ENCODE data around the gene ACSM3.
"Not testable (repeated sequence)": the region's sequence is repeated elsewhere in the genome, so short reads cannot be mapped to it uniquely, and the experiment has no call there.

Gene ACSM3

GRCh38 chr16:20760346-20760745, 3.5 kb upstream of the ACSM3 start:
- DNase-seq (ENCODE audit: low spot score) = no peak

- DNase-seq (ENCODE audit: low spot score) = no peak
These were observed 2.6 kb upstream of the ACSM3 start for GRCh38 chr16:20761175-20761574.

GRCh38 chr16:20762404-20763123, 1.2 kb upstream of the ACSM3 start:
- DNase-seq (ENCODE audit: low spot score) = no peak

- not testable (repeated sequence) for DNase-seq (ENCODE audit: low spot score)
These were observed 634 bp downstream of the ACSM3 start for GRCh38 chr16:20764448-20764847.

- no peak for DNase-seq (ENCODE audit: low spot score)
These were observed 1.9 kb downstream of the ACSM3 start for GRCh38 chr16:20765732-20766131.

- no peak for DNase-seq (ENCODE audit: low spot score)
These were observed 2.5 kb downstream of the ACSM3 start for GRCh38 chr16:20766294-20766693.

- DNase-seq (ENCODE audit: low spot score) = no peak
These were observed 3.8 kb downstream of the ACSM3 start for GRCh38 chr16:20767577-20767976.

GRCh38 chr16:20768121-20768520, 4.3 kb downstream of the ACSM3 start:
- DNase-seq (ENCODE audit: low spot score) = no peak

GRCh38 chr16:20768818-20769217, 5.0 kb downstream of the ACSM3 start:
- DNase-seq (ENCODE audit: low spot score) = no peak

- DNase-seq (ENCODE audit: low spot score) = no peak
These were observed 9.9 kb downstream of the ACSM3 start for GRCh38 chr16:20773679-20774078.

GRCh38 chr16:20774703-20775362, 11.0 kb downstream of the ACSM3 start:
- peak; percentile 68 for DNase-seq (ENCODE audit: low spot score)

- DNase-seq (ENCODE audit: low spot score) = no peak
These were observed 17.9 kb downstream of the ACSM3 start for GRCh38 chr16:20781697-20782096.

- DNase-seq (ENCODE audit: low spot score) = no peak
These were observed 18.7 kb downstream of the ACSM3 start for GRCh38 chr16:20782470-20782869.

- DNase-seq (ENCODE audit: low spot score) = no peak
These were observed 20.4 kb downstream of the ACSM3 start for GRCh38 chr16:20784204-20784603.

GRCh38 chr16:20789130-20789529, 25.3 kb downstream of the ACSM3 start:
- no peak for DNase-seq (ENCODE audit: low spot score)

GRCh38 chr16:20791923-20792612, 28.3 kb downstream of the ACSM3 start:
- no peak for DNase-seq (ENCODE audit: low spot score)

- DNase-seq (ENCODE audit: low spot score) = no peak
These were observed 34.5 kb downstream of the ACSM3 start for GRCh38 chr16:20798364-20798763.

GRCh38 chr16:20799599-20799998, 35.8 kb downstream of the ACSM3 start:
- peak; percentile 17 for DNase-seq (ENCODE audit: low spot score)

- no peak for DNase-seq (ENCODE audit: low spot score)
These were observed 37.5 kb downstream of the ACSM3 start for GRCh38 chr16:20801278-20801677.

GRCh38 chr16:20803192-20803560, 39.4 kb downstream of the ACSM3 start:
- no peak for DNase-seq (ENCODE audit: low spot score)

GRCh38 chr16:20803561-20804214, 39.9 kb downstream of the ACSM3 start:
- DNase-seq (ENCODE audit: low spot score) = no peak

GRCh38 chr16:20805684-20806167, 41.9 kb downstream of the ACSM3 start:
- DNase-seq (ENCODE audit: low spot score) = not testable (repeated sequence)

All from COLO829 (cell line).